Fibroblast of skin of left quadriceps (primary cell): Measurements from ENCODE around the gene AFG3L2.
A peak's percentile ranks its signal among the peaks of the same experiment; 100 is the strongest.

Experiments
- DNase-seq, 2 experiments: peaks; one replicate each; pipeline ENCODE4 v3.0.0-alpha.2; 2013; ENCODE audit warnings: low read depth in 2 of 2

Gene AFG3L2

GRCh38 chr18:12361770-12362378 lies 15.2 kb downstream of the AFG3L2 start:
- DNase-seq, result no peak

GRCh38 chr18:12359515-12359927 lies 17.5 kb downstream of the AFG3L2 start:
- no peak for DNase-seq

- no peak for DNase-seq
These were observed 24.8 kb downstream of the AFG3L2 start for GRCh38 chr18:12352188-12352587.

- DNase-seq, result no peak
These were observed 29.1 kb downstream of the AFG3L2 start for GRCh38 chr18:12347895-12348294.

GRCh38 chr18:12346240-12346565 lies 30.8 kb downstream of the AFG3L2 start:
- DNase-seq, result no peak

GRCh38 chr18:12345491-12346239 lies 31.4 kb downstream of the AFG3L2 start:
- DNase-seq, result no peak

GRCh38 chr18:12342661-12343060 lies 34.4 kb downstream of the AFG3L2 start:
- no peak for DNase-seq

GRCh38 chr18:12340945-12341660 lies 35.9 kb downstream of the AFG3L2 start:
- DNase-seq, result no peak

GRCh38 chr18:12338382-12338781 lies 38.6 kb downstream of the AFG3L2 start:
- DNase-seq, result no peak

GRCh38 chr18:12336887-12337286 lies 40.1 kb downstream of the AFG3L2 start:
- peak; percentile 60 to 65 for DNase-seq

GRCh38 chr18:12336171-12336613 lies 40.8 kb downstream of the AFG3L2 start:
- DNase-seq, result no peak

- no peak for DNase-seq
These were observed 41.5 kb downstream of the AFG3L2 start for GRCh38 chr18:12335503-12335902.

- DNase-seq, result no peak
These were observed 42.2 kb downstream of the AFG3L2 start for GRCh38 chr18:12334863-12335262.

GRCh38 chr18:12334366-12334808 lies 42.6 kb downstream of the AFG3L2 start:
- no peak for DNase-seq

GRCh38 chr18:12333506-12334290 lies 43.3 kb downstream of the AFG3L2 start:
- DNase-seq, result no peak

- DNase-seq, result no peak
These were observed 46.3 kb downstream of the AFG3L2 start for GRCh38 chr18:12330766-12331165.

- no peak for DNase-seq
These were observed 47.8 kb downstream of the AFG3L2 start for GRCh38 chr18:12329125-12329698.

GRCh38 chr18:12328179-12328823 lies 48.7 kb downstream of the AFG3L2 start:
- DNase-seq, result no peak

GRCh38 chr18:12327510-12328178 lies 49.4 kb downstream of the AFG3L2 start:
- peak in 1 of 2 experiments; percentile 37 for DNase-seq

GRCh38 chr18:12326711-12327460 lies 50.1 kb downstream of the AFG3L2 start:
- no peak for DNase-seq
